RPMI7951 (cell line): ENCODE measurements around the gene STAG1. TPM values are rescaled to one million over a fixed set of nuclear protein-coding genes. Genes with fewer than 3 reads are reported as not detected.
"Not testable (repeated sequence)": the region's sequence is repeated elsewhere in the genome, so short reads cannot be mapped to it uniquely, and the experiment has no call there.

Experiments used
- DNase-seq: peaks from one replicate; pipeline ENCODE4 v3.0.0-alpha.2; 2012; ENCODE audit warnings: low read depth
- total RNA-seq: library from RNA; depleted of rRNA; stranded (reverse); fragments of >200 nt; shearing (Covaris generic); gene quantifications from 2 replicates; pipeline ENCODE4 v1.2.3, GENCODE V29; 2014

STAG1 gene
- total RNA-seq, 1 experiment from 2014 or later: 42.5 TPM

DNA sequence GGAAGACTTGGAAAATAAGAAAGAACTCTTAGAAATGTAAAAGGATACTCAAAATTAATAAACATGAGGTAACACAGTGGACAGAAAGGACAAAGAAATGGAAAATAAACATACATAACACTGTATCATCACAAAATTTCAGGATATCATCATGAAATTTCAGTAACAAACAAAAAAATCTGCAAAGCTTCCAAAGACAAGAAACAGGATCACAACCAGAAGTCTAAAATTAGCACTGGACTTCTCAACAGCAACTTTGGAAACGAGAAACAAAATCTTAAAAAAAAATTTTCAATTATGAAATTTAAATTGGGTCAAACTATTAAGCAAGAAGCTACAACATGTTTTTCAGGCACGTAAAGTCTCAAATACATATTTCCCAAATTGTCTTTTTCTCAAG is 238.8 kb downstream of the STAG1 start:
- no peak for DNase-seq

DNA sequence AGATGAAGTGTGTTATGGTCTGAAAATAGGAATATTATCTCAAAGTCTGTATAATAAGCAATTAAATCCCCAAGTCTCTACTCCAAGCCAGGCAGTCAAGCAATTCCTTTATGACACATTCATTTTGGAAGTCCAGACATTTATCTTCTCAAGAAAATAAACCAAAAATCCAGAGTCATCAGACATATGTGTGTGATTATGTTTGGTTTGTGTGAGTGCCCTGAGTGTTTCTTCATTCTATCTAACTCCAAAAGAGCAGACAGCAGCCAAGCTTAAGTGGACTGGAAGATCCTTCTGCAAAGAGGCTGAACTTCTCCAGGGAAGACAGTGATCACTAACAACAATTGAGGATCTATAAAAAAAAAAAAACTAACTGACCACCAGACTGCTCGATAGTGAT is 239.8 kb downstream of the STAG1 start:
- DNase-seq: no peak

DNA sequence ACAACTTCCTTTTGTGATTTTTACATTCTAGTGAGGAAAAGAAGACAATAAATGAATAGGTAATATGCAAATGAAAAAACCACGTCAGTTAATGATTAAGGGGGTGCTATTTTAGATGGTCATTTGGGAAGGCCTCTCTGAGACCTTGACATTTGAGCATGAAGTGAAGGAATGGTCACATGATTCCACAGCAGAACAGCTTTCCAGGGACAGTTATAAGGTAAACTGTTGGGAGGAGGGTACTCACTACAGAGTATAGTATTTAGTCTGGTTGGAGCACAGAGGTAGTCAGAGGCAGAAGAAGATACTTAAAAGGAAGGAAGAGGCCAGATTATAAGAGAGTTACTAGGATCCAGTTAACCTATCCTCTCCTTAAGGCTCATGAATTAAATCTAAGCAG is 246.5 kb downstream of the STAG1 start:
- no peak for DNase-seq

DNA sequence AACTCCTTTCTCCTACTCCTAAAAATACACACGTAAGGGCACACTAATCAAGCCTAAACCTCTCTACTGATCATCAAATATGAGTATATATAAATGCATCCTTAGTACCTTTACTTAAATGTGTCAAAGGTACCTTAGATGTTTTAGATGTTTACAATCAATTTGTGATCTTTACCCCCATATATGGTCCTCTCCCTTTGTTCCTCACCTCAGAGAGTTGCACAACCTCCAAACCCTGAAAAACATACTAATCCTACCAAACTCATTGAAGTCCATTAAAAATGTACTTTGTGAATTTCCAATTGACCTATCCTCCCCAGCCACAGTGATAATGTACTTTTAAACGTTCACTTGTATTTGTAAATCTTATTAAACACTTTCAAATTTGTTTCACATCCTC is 249.1 kb downstream of the STAG1 start:
- no peak for DNase-seq

DNA sequence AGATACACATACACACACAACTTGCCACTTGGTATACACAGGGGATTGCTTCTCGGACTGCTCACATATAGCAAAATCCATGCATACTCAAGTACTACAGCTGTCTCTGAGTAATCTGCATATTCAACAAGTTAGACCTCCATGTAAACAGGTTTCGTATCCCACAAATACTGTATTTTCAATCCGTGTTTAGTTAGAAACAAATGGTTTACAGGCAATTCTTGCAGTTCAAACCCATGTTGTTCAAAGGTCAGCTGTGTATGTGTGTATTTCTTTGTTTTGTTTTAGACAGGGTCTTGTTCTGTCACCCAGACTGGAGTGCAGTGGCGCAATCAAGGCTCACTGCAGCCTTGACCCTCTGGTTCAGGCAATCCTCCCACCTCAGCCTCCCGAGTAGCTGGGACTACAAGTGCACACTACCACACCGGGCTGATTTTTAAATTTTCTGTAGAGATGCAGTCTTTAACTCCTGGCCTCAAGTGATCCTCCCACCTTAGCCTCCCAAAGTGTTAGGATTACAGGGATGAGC is 253.2 kb downstream of the STAG1 start:
- DNase-seq: no peak

DNA sequence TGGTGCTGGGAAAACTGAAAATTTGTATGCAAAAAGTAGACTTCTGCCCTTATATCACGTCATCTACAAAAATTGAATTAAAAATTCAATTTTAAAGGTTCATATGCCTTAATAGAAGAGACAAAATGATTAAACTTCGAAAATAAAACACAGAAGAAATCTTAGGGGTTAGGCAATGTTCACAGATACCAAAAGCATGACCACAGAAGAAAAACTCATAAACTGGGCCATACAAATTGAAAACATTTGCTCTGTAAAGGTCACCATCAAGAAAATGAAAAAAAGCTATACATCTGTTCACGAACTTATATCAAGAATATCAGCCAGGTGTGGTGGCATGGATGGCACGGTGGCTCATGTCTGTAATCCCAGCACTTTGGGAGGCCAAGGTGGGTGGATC is 257.0 kb downstream of the STAG1 start:
- no peak for DNase-seq

DNA sequence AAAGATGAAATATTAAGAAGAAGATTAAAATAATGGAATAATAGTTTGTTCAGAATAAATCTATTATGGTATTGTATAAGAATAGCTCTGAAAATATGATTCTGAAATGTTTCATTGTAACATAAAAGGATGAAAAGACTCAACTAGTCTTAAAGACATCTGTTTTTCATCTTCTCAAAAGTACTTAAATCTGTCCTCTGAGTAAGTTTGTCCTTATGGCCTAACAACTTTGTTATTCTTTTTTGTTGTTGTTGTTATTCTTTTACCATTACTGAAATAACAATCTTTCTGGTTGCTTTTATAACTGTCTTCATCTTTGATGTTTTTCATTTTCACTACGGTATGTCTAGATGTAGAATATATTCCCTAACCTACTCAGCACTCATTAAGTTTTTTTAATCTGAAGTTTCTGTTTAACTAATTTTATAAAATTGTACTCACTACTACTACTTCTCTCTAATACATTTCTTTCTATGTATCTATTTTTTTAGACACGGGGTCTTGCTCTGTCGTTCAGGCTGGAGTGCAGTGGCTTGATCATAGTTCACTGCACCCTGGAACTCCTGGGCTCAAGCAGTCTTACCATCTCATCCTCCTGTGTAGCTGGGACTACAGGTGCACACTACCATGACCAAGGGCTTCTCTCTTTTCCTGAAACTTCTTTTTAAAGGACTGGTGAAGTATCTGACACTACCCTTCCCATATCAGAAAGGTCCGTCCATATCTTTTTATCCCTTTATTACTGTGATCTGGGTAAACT is 261.4 kb downstream of the STAG1 start:
- DNase-seq: no peak

DNA sequence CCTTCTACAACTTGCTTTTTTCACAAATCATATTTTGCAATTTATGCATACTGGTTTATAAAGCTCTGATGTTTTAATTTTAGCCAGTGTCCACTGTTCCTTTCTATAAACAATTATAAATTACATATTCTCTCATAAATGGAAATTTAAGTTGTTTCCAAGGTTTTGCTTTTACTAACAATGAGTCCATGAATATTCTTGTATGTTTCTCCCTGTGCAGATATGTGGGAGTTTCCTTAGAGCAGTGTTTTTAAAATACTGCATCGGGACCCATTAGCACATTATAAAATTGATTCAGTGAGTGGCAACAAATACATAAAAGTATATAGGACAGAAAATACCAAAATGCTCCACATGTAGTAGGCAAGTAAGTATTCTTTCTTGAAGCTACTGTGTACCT is 266.4 kb downstream of the STAG1 start:
- no peak for DNase-seq

DNA sequence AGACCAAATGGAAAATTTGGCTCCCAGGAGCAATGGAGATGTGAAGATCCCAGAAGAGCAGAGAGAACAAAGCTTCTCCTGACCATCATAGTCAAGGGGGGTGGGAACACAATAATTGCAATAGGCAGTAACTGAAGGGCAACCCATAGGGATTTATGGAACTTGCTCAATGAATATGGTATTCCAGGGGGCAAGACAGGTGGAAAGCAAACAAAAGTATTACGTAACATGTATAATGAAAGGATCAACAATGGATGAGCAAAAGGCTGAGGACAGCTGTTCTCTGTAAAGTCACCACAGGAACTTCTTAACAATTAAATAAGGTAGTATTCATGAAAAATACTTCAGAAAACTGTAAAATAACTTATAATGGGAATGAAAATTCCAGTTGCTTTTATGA is 275.9 kb downstream of the STAG1 start:
- no peak for DNase-seq

DNA sequence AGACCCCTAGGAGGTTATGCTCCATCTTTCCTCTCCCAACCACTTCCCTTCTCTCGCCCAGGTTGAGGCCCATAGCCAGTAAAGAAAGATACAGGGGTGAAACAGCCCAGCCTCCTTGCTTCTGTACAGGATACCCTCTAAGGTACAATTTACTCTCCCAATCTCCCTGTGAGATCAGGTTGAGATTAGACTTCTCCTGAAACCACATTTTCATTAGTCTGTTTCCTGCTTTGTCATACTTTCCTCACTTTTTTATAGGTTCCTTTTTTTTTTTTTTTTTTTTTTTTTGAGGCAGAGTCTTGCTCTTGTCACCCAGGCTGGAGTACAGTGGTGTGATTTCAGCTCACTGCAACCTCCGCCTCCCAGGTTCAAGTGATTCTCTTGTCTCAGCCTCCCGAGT is 277.3 kb downstream of the STAG1 start:
- not testable (repeated sequence) for DNase-seq

DNA sequence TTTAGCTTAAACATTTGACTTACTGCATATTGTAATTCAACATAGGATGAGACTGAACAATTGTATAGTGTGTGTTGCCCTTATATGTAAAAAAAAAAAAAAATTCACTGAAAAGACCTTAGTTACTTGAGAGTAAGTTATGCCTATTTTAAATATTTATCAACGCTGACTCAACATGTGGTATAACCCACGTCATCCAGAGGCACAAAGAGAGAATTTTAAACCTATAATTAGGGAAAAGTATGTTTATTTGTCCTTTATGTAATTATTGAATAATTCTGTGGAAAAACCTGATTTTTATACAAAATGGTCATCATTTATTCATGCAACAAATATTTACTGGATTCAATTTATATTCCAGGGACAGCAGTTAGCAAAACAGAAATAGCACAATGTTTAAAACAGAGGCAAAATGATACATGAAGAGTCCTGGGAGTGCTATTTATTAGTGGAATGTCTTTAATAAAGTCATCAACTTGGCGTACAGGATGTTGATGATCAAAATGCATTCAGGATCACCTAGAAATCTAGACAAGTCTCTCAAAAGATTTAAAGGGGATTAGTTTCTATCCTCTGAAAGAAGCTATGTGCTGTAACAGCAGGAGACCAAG is 278.4 kb downstream of the STAG1 start:
- DNase-seq: peak; percentile 6

DNA sequence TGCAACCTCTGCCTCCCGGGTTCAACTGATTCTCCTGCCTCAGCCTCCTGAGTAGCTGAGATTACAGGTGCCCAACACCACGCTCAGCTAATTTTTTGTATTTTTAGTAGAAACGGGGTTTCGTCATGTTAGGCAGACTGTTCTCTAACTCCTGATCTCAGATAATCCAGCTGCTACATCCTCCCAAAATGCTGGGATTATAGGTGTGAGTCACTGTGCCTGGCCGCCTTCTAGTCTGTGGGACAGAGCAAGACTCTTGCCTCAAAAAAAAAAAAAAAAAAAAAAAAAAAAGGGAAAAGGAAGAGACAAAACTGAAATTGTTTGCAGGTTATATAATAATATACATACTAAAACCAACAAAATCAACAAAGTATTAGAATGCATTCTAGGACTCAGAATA is 286.9 kb downstream of the STAG1 start:
- no peak for DNase-seq

DNA sequence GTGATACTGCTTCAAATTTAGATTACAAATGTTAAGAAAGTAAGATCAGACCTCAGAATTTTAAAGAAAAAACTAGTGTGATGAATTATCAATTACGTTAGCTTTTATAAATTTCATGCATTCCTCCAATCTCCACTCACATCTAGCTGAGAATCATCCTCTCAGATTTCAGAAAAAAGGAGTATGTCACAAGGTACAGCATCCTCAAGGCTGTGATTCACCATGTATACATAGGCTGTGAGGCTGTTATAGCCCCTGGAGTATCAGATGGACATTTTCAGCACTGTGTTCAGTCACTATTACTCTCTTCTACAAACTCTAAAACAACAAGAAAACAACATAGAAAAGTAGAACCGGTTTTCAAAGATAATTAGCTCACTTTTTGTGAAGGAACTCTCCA is 287.7 kb downstream of the STAG1 start:
- DNase-seq: peak; percentile 18

DNA sequence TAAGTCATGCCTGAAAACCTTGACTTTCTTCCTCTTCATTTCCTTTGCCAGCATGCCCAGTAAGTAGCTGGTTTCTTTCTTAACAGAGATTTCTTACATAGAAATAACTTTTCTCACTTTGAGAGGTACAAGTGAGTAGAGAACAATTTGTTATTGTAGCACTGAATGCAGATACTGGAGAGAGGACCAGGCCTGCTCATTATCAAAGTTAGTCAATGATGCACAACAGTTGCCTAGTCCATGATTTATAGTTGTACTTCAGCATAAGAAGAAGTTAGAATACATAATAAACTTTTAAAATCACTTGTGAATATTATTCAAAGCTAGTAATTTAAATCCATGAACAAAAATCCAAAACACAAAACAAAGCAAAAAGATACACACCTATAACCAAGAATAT is 289.0 kb downstream of the STAG1 start:
- DNase-seq: no peak

DNA sequence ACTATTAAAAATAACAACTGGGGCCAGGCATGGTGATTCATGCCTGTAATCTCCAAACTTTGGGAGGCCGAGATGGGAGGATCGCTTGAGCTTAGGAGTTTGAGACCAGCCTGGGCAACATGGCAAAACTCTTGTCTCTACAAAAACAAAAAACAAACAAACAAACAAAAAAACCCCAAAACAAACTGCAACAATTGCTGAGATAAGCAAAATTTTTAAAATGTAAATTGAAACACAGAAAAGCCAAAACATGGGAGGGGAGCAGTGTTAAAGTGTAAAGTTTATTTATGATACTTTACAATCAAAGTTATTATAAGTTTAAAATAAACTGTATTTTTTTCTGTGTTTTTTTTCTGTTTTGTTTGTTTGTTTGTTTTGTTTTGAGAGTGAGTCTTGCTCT is 294.4 kb downstream of the STAG1 start:
- no peak for DNase-seq

DNA sequence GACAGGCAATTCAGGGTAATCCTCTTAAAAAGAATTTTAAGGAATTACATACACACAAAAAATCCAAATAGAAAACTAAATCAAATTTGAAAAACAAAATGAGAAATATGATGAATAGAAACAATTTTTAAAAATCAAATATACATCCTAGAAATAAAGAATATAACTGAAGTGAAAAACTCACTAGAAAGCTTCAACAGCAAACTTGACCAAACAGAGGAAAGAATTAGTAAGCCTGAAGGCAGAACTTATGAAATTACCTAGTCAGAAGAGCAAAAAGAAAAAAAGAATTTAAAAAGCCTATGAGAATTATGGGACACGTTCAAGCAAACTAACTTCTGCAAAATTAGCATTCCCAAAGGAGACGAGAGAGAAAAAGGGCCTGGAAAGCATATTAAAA is 296.0 kb downstream of the STAG1 start:
- DNase-seq: no peak

DNA sequence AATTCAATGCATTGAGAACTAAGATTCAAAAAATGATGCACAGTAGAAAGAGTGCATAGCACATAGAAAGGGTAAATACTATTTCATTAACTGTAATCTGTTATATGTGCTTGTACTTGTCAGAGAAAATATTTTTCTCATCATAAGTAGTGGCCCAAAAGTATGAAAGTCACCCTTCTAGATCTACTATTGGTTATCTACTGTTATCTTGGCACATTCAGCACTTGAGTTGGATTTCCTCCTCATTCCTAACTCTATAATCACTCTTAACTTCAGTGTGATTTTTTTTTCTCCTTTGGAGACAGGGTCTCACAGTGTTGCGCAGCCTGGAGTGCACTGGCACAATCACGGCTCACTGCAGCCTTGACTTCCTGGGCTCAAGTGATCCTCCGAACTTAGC is 307.6 kb downstream of the STAG1 start:
- DNase-seq: no peak

DNA sequence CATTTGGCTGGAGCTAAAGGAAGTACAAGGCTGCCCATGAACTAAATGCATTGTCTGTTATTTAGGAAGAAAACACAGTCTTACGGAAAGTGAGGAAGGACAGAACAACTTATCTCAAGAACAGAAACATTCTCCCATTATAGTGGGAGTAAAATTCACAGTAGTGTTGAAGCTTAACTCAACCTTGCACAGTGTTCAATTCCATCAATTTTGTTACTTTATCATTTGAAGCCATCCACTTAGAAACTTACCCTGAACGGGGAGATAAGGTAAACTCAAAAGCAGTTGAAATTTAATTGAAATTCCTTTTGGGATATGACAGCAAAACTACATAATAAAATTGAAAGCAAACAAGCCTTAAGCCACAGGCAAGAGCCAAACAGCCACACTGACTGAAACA is 315.1 kb downstream of the STAG1 start:
- DNase-seq: no peak

DNA sequence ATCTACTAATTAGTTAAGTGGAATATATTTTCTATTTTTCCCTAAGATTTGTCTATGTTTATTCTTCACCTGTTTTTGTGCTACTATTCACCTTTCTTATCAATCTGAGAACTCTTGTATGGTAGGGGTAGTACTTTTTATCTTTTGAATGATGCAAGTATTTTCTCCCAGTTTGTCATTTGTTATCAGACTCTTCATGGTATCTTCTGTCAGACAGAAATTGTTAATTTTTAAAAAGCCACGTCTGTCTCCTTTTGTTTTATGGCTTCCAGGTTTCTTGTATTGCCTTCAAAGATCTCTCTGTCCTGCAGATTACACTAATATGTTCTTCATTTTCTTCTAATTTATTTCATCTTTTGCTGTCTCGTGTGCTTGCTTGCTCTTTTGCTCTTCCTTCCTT is 317.7 kb downstream of the STAG1 start:
- DNase-seq: no peak

DNA sequence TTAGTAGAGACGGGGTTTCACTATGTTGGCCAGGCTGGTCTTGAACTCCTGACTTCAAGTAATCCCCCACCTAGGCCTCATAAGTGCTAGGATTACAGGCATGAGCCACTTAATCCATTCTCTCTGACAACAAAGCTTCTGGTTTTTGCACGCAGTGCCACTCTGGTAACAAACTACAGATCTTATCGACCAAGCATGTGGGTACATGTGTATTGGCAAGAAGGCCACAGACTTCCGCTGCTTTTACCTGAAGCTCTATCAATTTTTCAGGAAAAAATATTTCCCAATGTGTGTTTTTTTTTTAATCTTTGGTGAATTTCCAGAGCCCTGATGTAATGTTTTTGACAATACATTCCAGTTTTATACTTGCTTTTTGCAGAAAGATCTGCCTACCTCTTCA is 319.5 kb downstream of the STAG1 start:
- no peak for DNase-seq

DNA sequence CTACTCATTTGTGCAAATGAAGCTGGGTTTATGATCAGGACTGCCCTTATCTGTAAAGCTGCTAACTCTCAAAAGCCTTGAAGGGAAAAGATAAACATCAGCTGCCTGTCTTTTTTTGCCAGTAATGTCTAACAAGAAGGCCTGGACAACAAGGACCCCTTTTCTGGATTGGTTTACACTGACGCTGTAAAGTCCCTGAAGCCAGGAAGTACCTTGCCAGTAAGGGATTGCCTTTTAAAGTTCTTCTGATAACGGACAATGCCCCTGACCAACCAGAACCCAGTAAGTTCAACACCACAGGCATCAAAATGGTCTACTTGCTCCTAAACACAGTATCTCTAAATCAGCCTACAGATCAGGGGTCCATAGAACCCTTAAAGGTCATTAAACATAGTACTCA is 324.0 kb downstream of the STAG1 start:
- DNase-seq: no peak

DNA sequence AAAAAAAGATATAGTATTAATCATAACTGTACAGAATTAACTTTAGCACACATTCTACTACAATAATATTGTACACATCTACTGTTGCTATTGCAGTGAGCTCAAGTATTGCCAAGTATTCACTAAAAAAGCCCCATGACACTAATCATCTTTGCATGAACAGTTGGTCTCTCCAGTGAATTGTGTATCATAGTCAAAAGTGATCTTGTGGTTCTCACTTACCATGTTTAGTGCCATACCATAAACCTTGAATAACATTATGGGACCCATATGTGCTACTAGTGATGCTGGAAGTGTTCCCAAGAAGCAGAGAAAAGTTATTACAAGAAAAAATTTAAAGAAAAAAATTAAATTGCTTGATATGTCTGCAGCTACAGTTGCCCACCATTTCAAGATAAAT is 324.9 kb downstream of the STAG1 start:
- no peak for DNase-seq

DNA sequence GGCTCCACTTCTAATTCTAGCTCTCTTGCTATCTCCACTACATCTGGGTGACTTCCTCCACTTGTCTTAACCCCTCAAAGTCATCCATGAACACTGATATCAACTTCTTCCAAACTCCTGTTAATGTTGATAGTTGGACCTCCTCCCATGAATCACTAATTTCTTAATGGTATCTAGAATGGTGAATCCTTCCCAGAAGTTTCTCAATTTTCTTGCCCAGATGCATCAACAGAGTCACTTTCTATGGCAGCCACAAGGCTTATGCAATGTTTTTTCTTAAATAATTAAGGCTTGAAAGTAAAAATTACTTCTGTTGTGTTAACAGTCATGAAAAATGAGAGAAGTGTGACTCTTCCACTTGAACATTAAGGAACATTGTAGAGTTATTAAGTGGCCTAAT is 337.7 kb downstream of the STAG1 start:
- DNase-seq: no peak

DNA sequence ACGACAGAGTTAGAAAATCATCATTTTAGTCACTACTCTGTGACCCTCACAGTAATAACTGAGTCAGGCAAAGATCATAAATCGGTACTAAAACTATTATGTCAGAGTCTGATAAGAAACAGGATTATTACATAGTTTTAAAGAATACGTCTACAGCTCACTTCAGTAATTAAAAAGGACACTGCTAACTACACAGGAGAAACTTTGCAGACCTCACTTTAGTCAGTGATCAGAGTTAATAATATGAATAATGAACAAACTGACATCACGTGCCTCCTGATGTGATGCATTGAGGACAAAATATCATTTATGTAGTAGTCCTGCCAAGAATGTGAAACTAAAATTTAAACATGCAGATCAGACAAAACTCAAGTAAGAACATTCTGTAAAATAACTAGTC is 339.9 kb downstream of the STAG1 start:
- DNase-seq: no peak
